Measurements from ENCODE around the gene TAF11L13.
"Not testable (repeated sequence)": the region's sequence is repeated elsewhere in the genome, so short reads cannot be mapped to it uniquely, and the experiment has no call there.

TAF11L13 gene

GRCh38 chr5:17631788-17632187, at the start of gene TAF11L13:
Gene TAF11L13, plus strand, starts transcription at chr5:17632088.
- DNase-seq, result not testable (repeated sequence)

GRCh38 chr5:17585658-17586057, 46.2 kb upstream of the TAF11L13 start, which contains the start of gene TAF11L7:
Gene TAF11L7, minus strand, starts transcription at chr5:17585758.
- not testable (repeated sequence) for DNase-seq

GRCh38 chr5:17590860-17591259, 41.0 kb upstream of the TAF11L13 start, which contains the start of gene TAF11L8:
Gene TAF11L8, minus strand, starts transcription at chr5:17590960.
- not testable (repeated sequence) for DNase-seq

GRCh38 chr5:17594255-17594654, 37.6 kb upstream of the TAF11L13 start, which contains the start of gene TAF11L9:
Gene TAF11L9, minus strand, starts transcription at chr5:17594394.
- not testable (repeated sequence) for DNase-seq

- DNase-seq, result not testable (repeated sequence)
Measured at GRCh38 chr5:17597728-17598127, 34.2 kb upstream of the TAF11L13 start, which contains the start of gene TAF11L10. Gene TAF11L10, minus strand, starts transcription at chr5:17597828.

- DNase-seq, result not testable (repeated sequence)
Measured at GRCh38 chr5:17603880-17604279, 28.0 kb upstream of the TAF11L13 start, which contains the start of gene TAF11L11. Gene TAF11L11, plus strand, starts transcription at chr5:17604183.

- no peak for DNase-seq
Measured at GRCh38 chr5:17604951-17605350, 26.9 kb upstream of the TAF11L13 start.

GRCh38 chr5:17607461-17607860, 24.4 kb upstream of the TAF11L13 start:
- DNase-seq, result not testable (repeated sequence)

- DNase-seq, result not testable (repeated sequence)
Measured at GRCh38 chr5:17610092-17610491, 21.8 kb upstream of the TAF11L13 start, which contains the start of gene TAF11L12. Gene TAF11L12, plus strand, starts transcription at chr5:17610392.

GRCh38 chr5:17614872-17615605, 16.8 kb upstream of the TAF11L13 start:
- no peak for DNase-seq

- no peak for DNase-seq
Measured at GRCh38 chr5:17619354-17619753, 12.5 kb upstream of the TAF11L13 start.

GRCh38 chr5:17620627-17621026, 11.3 kb upstream of the TAF11L13 start:
- DNase-seq, result no peak

GRCh38 chr5:17625686-17626085, 6.2 kb upstream of the TAF11L13 start:
- no peak for DNase-seq

- no peak for DNase-seq
Measured at GRCh38 chr5:17634160-17634559, 2.3 kb downstream of the TAF11L13 start, which contains the start of gene TAF11L14. Gene TAF11L14, plus strand, starts transcription at chr5:17634460.

- not testable (repeated sequence) for DNase-seq
Measured at GRCh38 chr5:17649232-17649631, 17.3 kb downstream of the TAF11L13 start.

GRCh38 chr5:17655201-17655759, 23.4 kb downstream of the TAF11L13 start:
- not testable (repeated sequence) for DNase-seq

- no peak for DNase-seq
Measured at GRCh38 chr5:17655921-17656320, 24.0 kb downstream of the TAF11L13 start.

- DNase-seq, result no peak
Measured at GRCh38 chr5:17663182-17663581, 31.3 kb downstream of the TAF11L13 start.

- DNase-seq, result no peak
Measured at GRCh38 chr5:17665836-17666235, 33.9 kb downstream of the TAF11L13 start.

GRCh38 chr5:17666726-17667235, 34.9 kb downstream of the TAF11L13 start:
- DNase-seq, result no peak

GRCh38 chr5:17670353-17670752, 38.5 kb downstream of the TAF11L13 start:
- DNase-seq, result no peak

GRCh38 chr5:17678751-17679324, 47.0 kb downstream of the TAF11L13 start:
- DNase-seq, result no peak

- no peak for DNase-seq
Measured at GRCh38 chr5:17679597-17680203, 47.8 kb downstream of the TAF11L13 start.
